Effector memory CD4-positive, alpha-beta T cell (primary cell): ENCODE results near the gene SAE1.
A peak's percentile ranks its signal among the peaks of the same experiment; 100 is the strongest.

ENCODE experiments used
- DNase-seq, 3 donors: peaks; one replicate each; pipeline ENCODE4 v3.0.0-alpha.2; 2020
- H3K27ac ChIP-seq: 2 replicates; pipeline ENCODE4 v1.7.0; 2013; ENCODE audit warnings: mild to moderate bottlenecking, low read length, moderate library complexity; ENCODE audit not compliant: insufficient read depth, poor library complexity, severe bottlenecking
- H3K27me3 ChIP-seq: replicated peaks from 2 replicates; pipeline ENCODE4 v1.7.0; 2013; ENCODE audit warnings: mild to moderate bottlenecking, low read length; ENCODE audit not compliant: insufficient read depth, control insufficient read depth, poor library complexity, severe bottlenecking
- H3K36me3 ChIP-seq: 2 replicates; pipeline ENCODE4 v1.7.0; 2013; ENCODE audit warnings: mild to moderate bottlenecking, low read length, moderate library complexity; ENCODE audit not compliant: control insufficient read depth, insufficient read depth
- H3K4me1 ChIP-seq: 2 replicates; pipeline ENCODE4 v1.7.0; 2013; ENCODE audit warnings: low read length, mild to moderate bottlenecking; ENCODE audit not compliant: control insufficient read depth, insufficient read depth, poor library complexity, severe bottlenecking
- H3K4me3 ChIP-seq: 2 replicates; pipeline ENCODE4 v1.7.0; 2013; ENCODE audit warnings: low read length, low read depth, mild to moderate bottlenecking; ENCODE audit not compliant: insufficient read depth, poor library complexity, severe bottlenecking
- H3K9me3 ChIP-seq: 2 replicates; pipeline ENCODE4 v1.7.0; 2013; ENCODE audit warnings: mild to moderate bottlenecking, low read length, moderate library complexity; ENCODE audit not compliant: control insufficient read depth

Gene SAE1

GRCh38 chr19:47157431-47158321, 27.0 kb downstream of the SAE1 start:
- H3K27me3 ChIP-seq = no peaks in the 10 kb centered on the region
- H3K4me3 ChIP-seq = peak overlapping the region; percentile 43
- DNase-seq = peak in 2 of 3 donors; percentile 15 to 23
- H3K4me1 ChIP-seq = peaks cover 52% of the 10 kb centered on the region
- H3K27ac ChIP-seq = peak overlapping the region; percentile 69
- H3K36me3 ChIP-seq = peaks cover 10% of the 10 kb centered on the region
- no peaks in the 10 kb centered on the region for H3K9me3 ChIP-seq

GRCh38 chr19:47158367-47158791, 27.7 kb downstream of the SAE1 start:
- Histone ChIP-seq H3K4me3 (peak overlapping the region; percentile 43), H3K27ac (peak overlapping the region; percentile 69), H3K27me3 (no peaks in the 10 kb centered on the region), H3K4me1 (peaks cover 52% of the 10 kb centered on the region), H3K36me3 (peaks cover 4% of the 10 kb centered on the region), H3K9me3 (no peaks in the 10 kb centered on the region)
- no peak for DNase-seq

GRCh38 chr19:47158879-47159503, 28.4 kb downstream of the SAE1 start:
- Histone ChIP-seq H3K4me3 (no peak overlapping the region), H3K27ac (peak overlapping the region; percentile 69), H3K27me3 (no peaks in the 10 kb centered on the region), H3K36me3 (peaks cover 4% of the 10 kb centered on the region), H3K4me1 (peaks cover 52% of the 10 kb centered on the region), H3K9me3 (no peaks in the 10 kb centered on the region)
- DNase-seq = peak; percentile 15 to 36 (median 19)

GRCh38 chr19:47161876-47162489, 31.3 kb downstream of the SAE1 start:
- no peaks in the 10 kb centered on the region for H3K9me3 ChIP-seq
- no peak overlapping the region for H3K4me3 ChIP-seq
- no peak overlapping the region for H3K27ac ChIP-seq
- peaks cover 40% of the 10 kb centered on the region for H3K4me1 ChIP-seq
- H3K36me3 ChIP-seq = no peaks in the 10 kb centered on the region
- DNase-seq = no peak
- H3K27me3 ChIP-seq = no peaks in the 10 kb centered on the region

GRCh38 chr19:47168065-47168464, 37.4 kb downstream of the SAE1 start:
- Histone ChIP-seq H3K36me3 (peaks cover 14% of the 10 kb centered on the region), H3K9me3 (no peaks in the 10 kb centered on the region), H3K27ac (no peak overlapping the region), H3K4me3 (no peak overlapping the region), H3K4me1 (no peaks in the 10 kb centered on the region), H3K27me3 (no peaks in the 10 kb centered on the region)
- DNase-seq = no peak

GRCh38 chr19:47172666-47173455, 42.2 kb downstream of the SAE1 start:
- no peak overlapping the region for H3K4me3 ChIP-seq
- H3K9me3 ChIP-seq = no peaks in the 10 kb centered on the region
- no peaks in the 10 kb centered on the region for H3K27me3 ChIP-seq
- no peak overlapping the region for H3K27ac ChIP-seq
- no peak for DNase-seq
- H3K36me3 ChIP-seq = peaks cover 19% of the 10 kb centered on the region
- H3K4me1 ChIP-seq = peaks cover 20% of the 10 kb centered on the region

GRCh38 chr19:47176071-47176626, 45.5 kb downstream of the SAE1 start:
- H3K27ac ChIP-seq = peak overlapping the region; percentile 66

GRCh38 chr19:47176627-47177090, 46.0 kb downstream of the SAE1 start:
- Histone ChIP-seq H3K4me1 (peaks cover 31% of the 10 kb centered on the region), H3K27me3 (no peaks in the 10 kb centered on the region), H3K9me3 (no peaks in the 10 kb centered on the region), H3K36me3 (peaks cover 6% of the 10 kb centered on the region), H3K27ac (peak overlapping the region; percentile 66), H3K4me3 (no peak overlapping the region)
- peak in 1 of 3 donors; percentile 30 for DNase-seq

More at GRCh38 chr19:47176071-47176626, 45.5 kb downstream of the SAE1 start:
- Histone ChIP-seq H3K4me3 (no peak overlapping the region), H3K27me3 (no peaks in the 10 kb centered on the region), H3K36me3 (peaks cover 6% of the 10 kb centered on the region), H3K4me1 (peaks cover 31% of the 10 kb centered on the region), H3K9me3 (no peaks in the 10 kb centered on the region)
- DNase-seq = no peak

GRCh38 chr19:47179653-47180310, 49.1 kb downstream of the SAE1 start:
- no peak overlapping the region for H3K4me3 ChIP-seq
- DNase-seq = no peak
- peak overlapping the region; percentile 33 for H3K27ac ChIP-seq
- no peaks in the 10 kb centered on the region for H3K36me3 ChIP-seq
- no peaks in the 10 kb centered on the region for H3K27me3 ChIP-seq
- peaks cover 52% of the 10 kb centered on the region for H3K4me1 ChIP-seq
- H3K9me3 ChIP-seq = no peaks in the 10 kb centered on the region
